Limb (tissue), 2 donors: ENCODE results near the gene YES1.
"Not testable (repeated sequence)": the region's sequence is repeated elsewhere in the genome, so short reads cannot be mapped to it uniquely, and the experiment has no call there.

ENCODE experiments used
- DNase-seq, 2 donors: peaks; one replicate each; pipeline ENCODE4 v3.0.0-alpha.2; 2016; ENCODE audit errors: extremely low spot score in 2 of 2

The YES1 gene

GRCh38 chr18:785242-785641 is 26.8 kb downstream of the YES1 start:
- DNase-seq: no peak

GRCh38 chr18:784470-785172 is 27.4 kb downstream of the YES1 start:
- no peak for DNase-seq

GRCh38 chr18:778194-778927 is 33.7 kb downstream of the YES1 start:
- no peak for DNase-seq

- no peak for DNase-seq
These were observed 35.0 kb downstream of the YES1 start for GRCh38 chr18:777021-777420.

- DNase-seq: not testable (repeated sequence)
These were observed 36.0 kb downstream of the YES1 start for GRCh38 chr18:776044-776443.

- DNase-seq: no peak
These were observed 37.2 kb downstream of the YES1 start for GRCh38 chr18:774811-775210.

- no peak for DNase-seq
These were observed 37.9 kb downstream of the YES1 start for GRCh38 chr18:773980-774624.

- DNase-seq: no peak
These were observed 41.5 kb downstream of the YES1 start for GRCh38 chr18:770583-770961.

- no peak for DNase-seq
These were observed 44.1 kb downstream of the YES1 start for GRCh38 chr18:767961-768360.

GRCh38 chr18:767084-767882 is 44.8 kb downstream of the YES1 start:
- no peak for DNase-seq

GRCh38 chr18:766550-766860 is 45.5 kb downstream of the YES1 start:
- no peak for DNase-seq

- no peak for DNase-seq
These were observed 46.1 kb downstream of the YES1 start for GRCh38 chr18:765764-766549.

GRCh38 chr18:759864-760263 is 52.2 kb downstream of the YES1 start:
- DNase-seq: not testable (repeated sequence)

GRCh38 chr18:755506-755905 is 56.5 kb downstream of the YES1 start:
- DNase-seq: no peak

- no peak for DNase-seq
These were observed 57.4 kb downstream of the YES1 start for GRCh38 chr18:754656-755055.

- no peak for DNase-seq
These were observed 61.6 kb downstream of the YES1 start for GRCh38 chr18:750456-750855.

- DNase-seq: no peak
These were observed 67.0 kb downstream of the YES1 start for GRCh38 chr18:744832-745597.

GRCh38 chr18:741931-742512 is 70.0 kb downstream of the YES1 start:
- DNase-seq: peak in 1 of 2 donors; percentile 72

- DNase-seq: no peak
These were observed 79.7 kb downstream of the YES1 start for GRCh38 chr18:732371-732770.

- DNase-seq: no peak
These were observed 80.9 kb downstream of the YES1 start for GRCh38 chr18:731185-731584.
